SK-N-SH treated with all-trans-retinoic acid at 6 μM for 48 hours (cell line): ENCODE measurements around the gene AMPD3.

Experiments
- ATAC-seq: fragments of 200-7000 bp; cut with Tn5 transposase; 3 replicates; pipeline ENCODE4 v1.9.1; 2020; ENCODE audit warnings: mild to moderate bottlenecking, moderate library complexity
- BACH2 ChIP-seq: fragments of 250-450 bp; sonication (Bioruptor Pico); IDR thresholded peaks from 2 replicates; pipeline ENCODE4 v1.9.0; 2021; ENCODE audit warnings: mild to moderate bottlenecking, borderline replicate concordance
- CSDC2 ChIP-seq: fragments of 250-450 bp; sonication (Bioruptor Pico); IDR thresholded peaks from 2 replicates; pipeline ENCODE4 v1.5.0; 2020; ENCODE audit warnings: mild to moderate bottlenecking, moderate library complexity
- ESRRG ChIP-seq: fragments of 250-450 bp; sonication (Bioruptor Pico); IDR thresholded peaks from 2 replicates; pipeline ENCODE4 v1.6.1; 2021; ENCODE audit warnings: mild to moderate bottlenecking
- GLIS3 ChIP-seq: fragments of 250-450 bp; sonication (Bioruptor Pico); IDR thresholded peaks from 2 replicates; pipeline ENCODE4 v1.5.0; 2020; ENCODE audit warnings: mild to moderate bottlenecking, moderate library complexity
- ISL1 ChIP-seq: fragments of 250-450 bp; sonication (Bioruptor Pico); IDR thresholded peaks from 2 replicates; pipeline ENCODE4 v2.1.2; 2022; ENCODE audit warnings: mild to moderate bottlenecking, moderate library complexity
- OSR1 ChIP-seq: fragments of 250-450 bp; sonication (Bioruptor Pico); IDR thresholded peaks from 2 replicates; pipeline ENCODE4 v1.8.0; 2022; ENCODE audit warnings: moderate library complexity, mild to moderate bottlenecking, inconsistent platforms
- PPARA ChIP-seq: fragments of 250-450 bp; sonication (Bioruptor Pico); IDR thresholded peaks from 2 replicates; pipeline ENCODE4 v1.5.0; 2020; ENCODE audit warnings: mild to moderate bottlenecking, borderline replicate concordance
- RARB ChIP-seq: fragments of 250-450 bp; sonication (Bioruptor Pico); IDR thresholded peaks from 2 replicates; pipeline ENCODE4 v1.8.0; 2021; ENCODE audit warnings: mild to moderate bottlenecking, moderate library complexity
- SNAI2 ChIP-seq: fragments of 250-450 bp; sonication (Bioruptor Pico); IDR thresholded peaks from 2 replicates; pipeline ENCODE4 v1.5.0; 2020; ENCODE audit warnings: mild to moderate bottlenecking, moderate library complexity
- TCF4 ChIP-seq: fragments of 250-450 bp; sonication (Bioruptor Pico); IDR thresholded peaks from 2 replicates; pipeline ENCODE4 v1.8.0; 2021; ENCODE audit warnings: mild to moderate bottlenecking, moderate library complexity, borderline replicate concordance
- TOX ChIP-seq: fragments of 250-450 bp; sonication (Bioruptor Pico); IDR thresholded peaks from 2 replicates; pipeline ENCODE4 v1.8.0; 2021; ENCODE audit warnings: mild to moderate bottlenecking, moderate library complexity, borderline replicate concordance
- ZC3H10 ChIP-seq: fragments of 250-450 bp; sonication (Bioruptor Pico); IDR thresholded peaks from 2 replicates; pipeline ENCODE4 v1.5.1; 2021; ENCODE audit warnings: mild to moderate bottlenecking, moderate library complexity
- ZFP3 ChIP-seq: fragments of 250-450 bp; sonication (Bioruptor Pico); IDR thresholded peaks from 2 replicates; pipeline ENCODE4 v1.5.0; 2020; ENCODE audit warnings: mild to moderate bottlenecking, moderate library complexity
- ZFP30 ChIP-seq: fragments of 450-650 bp; formaldehyde crosslinking; IDR thresholded peaks from 2 replicates; pipeline ENCODE4 v1.5.0; 2022; ENCODE audit warnings: mild to moderate bottlenecking, moderate library complexity
- ZNF565 ChIP-seq: fragments of 450-650 bp; formaldehyde crosslinking; conservative IDR thresholded peaks from 2 replicates; pipeline ENCODE4 v1.5.0; 2020; ENCODE audit warnings: low read depth, mild to moderate bottlenecking, moderate library complexity
- ZNF70 ChIP-seq: fragments of 450-650 bp; formaldehyde crosslinking; IDR thresholded peaks from 2 replicates; pipeline ENCODE4 v1.5.0; 2020; ENCODE audit warnings: mild to moderate bottlenecking, moderate library complexity
- ZNF8 ChIP-seq: fragments of 450-650 bp; formaldehyde crosslinking; IDR thresholded peaks from 2 replicates; pipeline ENCODE4 v1.5.0; 2020; ENCODE audit warnings: mild to moderate bottlenecking, moderate library complexity
- TF ChIP-seq, protein P1 (sequence below): fragments of 250-450 bp; sonication (Bioruptor Pico); IDR thresholded peaks from 2 replicates; pipeline ENCODE4 v1.5.0; 2020; ENCODE audit warnings: mild to moderate bottlenecking, moderate library complexity
- TF ChIP-seq, protein P2 (sequence below): fragments of 250-450 bp; sonication (Bioruptor Pico); IDR thresholded peaks from 2 replicates; pipeline ENCODE4 v1.8.0; 2020; ENCODE audit warnings: mild to moderate bottlenecking, moderate library complexity, borderline replicate concordance
- TF ChIP-seq, protein P3 (sequence below): fragments of 250-450 bp; sonication (Bioruptor Pico); IDR thresholded peaks from 2 replicates; pipeline ENCODE4 v1.8.0; 2021; ENCODE audit warnings: low read depth, mild to moderate bottlenecking, moderate library complexity, borderline replicate concordance
- TF ChIP-seq, protein P4 (sequence below): fragments of 250-450 bp; sonication (Bioruptor Pico); IDR thresholded peaks from 2 replicates; pipeline ENCODE4 v1.5.1; 2020; ENCODE audit warnings: low read depth, mild to moderate bottlenecking, moderate library complexity
- TF ChIP-seq, protein P5 (sequence below): fragments of 250-450 bp; sonication (Bioruptor Pico); IDR thresholded peaks from 2 replicates; pipeline ENCODE4 v1.5.1; 2021; ENCODE audit warnings: mild to moderate bottlenecking, moderate library complexity

AMPD3 gene

DNA sequence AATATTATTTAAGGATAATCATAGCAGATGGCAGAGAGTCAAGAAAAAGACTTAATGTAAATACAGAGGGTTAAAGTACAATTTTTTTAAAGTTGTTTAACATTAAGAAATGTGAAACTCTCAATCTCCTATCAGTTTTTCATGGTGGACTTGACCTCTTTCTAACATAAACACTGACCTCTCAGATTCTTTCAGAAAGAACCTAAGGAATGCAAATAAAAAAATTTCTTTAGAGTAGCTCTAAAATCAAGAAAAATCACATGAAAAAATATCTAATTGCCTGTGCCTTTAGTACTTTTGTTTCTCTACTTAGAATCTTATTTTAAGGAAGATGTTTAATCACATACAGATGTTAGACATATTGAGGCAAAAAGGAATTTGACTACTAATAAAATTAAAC, 73.1 kb downstream of the AMPD3 start:
- ATAC-seq: no peak
- TF ChIP-seq OSR1 (CRISPR knock-in tag): no peak
- TF ChIP-seq, protein P1, sequence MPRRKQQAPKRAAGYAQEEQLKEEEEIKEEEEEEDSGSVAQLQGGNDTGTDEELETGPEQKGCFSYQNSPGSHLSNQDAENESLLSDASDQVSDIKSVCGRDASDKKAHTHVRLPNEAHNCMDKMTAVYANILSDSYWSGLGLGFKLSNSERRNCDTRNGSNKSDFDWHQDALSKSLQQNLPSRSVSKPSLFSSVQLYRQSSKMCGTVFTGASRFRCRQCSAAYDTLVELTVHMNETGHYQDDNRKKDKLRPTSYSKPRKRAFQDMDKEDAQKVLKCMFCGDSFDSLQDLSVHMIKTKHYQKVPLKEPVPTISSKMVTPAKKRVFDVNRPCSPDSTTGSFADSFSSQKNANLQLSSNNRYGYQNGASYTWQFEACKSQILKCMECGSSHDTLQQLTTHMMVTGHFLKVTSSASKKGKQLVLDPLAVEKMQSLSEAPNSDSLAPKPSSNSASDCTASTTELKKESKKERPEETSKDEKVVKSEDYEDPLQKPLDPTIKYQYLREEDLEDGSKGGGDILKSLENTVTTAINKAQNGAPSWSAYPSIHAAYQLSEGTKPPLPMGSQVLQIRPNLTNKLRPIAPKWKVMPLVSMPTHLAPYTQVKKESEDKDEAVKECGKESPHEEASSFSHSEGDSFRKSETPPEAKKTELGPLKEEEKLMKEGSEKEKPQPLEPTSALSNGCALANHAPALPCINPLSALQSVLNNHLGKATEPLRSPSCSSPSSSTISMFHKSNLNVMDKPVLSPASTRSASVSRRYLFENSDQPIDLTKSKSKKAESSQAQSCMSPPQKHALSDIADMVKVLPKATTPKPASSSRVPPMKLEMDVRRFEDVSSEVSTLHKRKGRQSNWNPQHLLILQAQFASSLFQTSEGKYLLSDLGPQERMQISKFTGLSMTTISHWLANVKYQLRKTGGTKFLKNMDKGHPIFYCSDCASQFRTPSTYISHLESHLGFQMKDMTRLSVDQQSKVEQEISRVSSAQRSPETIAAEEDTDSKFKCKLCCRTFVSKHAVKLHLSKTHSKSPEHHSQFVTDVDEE (CRISPR knock-in tag): no peak
- no peak for TF ChIP-seq CSDC2 (CRISPR knock-in tag)
- TF ChIP-seq, protein P2, sequence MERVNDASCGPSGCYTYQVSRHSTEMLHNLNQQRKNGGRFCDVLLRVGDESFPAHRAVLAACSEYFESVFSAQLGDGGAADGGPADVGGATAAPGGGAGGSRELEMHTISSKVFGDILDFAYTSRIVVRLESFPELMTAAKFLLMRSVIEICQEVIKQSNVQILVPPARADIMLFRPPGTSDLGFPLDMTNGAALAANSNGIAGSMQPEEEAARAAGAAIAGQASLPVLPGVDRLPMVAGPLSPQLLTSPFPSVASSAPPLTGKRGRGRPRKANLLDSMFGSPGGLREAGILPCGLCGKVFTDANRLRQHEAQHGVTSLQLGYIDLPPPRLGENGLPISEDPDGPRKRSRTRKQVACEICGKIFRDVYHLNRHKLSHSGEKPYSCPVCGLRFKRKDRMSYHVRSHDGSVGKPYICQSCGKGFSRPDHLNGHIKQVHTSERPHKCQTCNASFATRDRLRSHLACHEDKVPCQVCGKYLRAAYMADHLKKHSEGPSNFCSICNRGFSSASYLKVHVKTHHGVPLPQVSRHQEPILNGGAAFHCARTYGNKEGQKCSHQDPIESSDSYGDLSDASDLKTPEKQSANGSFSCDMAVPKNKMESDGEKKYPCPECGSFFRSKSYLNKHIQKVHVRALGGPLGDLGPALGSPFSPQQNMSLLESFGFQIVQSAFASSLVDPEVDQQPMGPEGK: no peak
- TF ChIP-seq TCF4 (CRISPR knock-in tag): no peak
- TF ChIP-seq ZNF565: no peak
- no peak for TF ChIP-seq TOX (CRISPR knock-in tag)
- TF ChIP-seq BACH2 (CRISPR knock-in tag): no peak
- no peak for TF ChIP-seq PPARA (CRISPR knock-in tag)
- TF ChIP-seq ISL1: no peak
- TF ChIP-seq, protein P3, sequence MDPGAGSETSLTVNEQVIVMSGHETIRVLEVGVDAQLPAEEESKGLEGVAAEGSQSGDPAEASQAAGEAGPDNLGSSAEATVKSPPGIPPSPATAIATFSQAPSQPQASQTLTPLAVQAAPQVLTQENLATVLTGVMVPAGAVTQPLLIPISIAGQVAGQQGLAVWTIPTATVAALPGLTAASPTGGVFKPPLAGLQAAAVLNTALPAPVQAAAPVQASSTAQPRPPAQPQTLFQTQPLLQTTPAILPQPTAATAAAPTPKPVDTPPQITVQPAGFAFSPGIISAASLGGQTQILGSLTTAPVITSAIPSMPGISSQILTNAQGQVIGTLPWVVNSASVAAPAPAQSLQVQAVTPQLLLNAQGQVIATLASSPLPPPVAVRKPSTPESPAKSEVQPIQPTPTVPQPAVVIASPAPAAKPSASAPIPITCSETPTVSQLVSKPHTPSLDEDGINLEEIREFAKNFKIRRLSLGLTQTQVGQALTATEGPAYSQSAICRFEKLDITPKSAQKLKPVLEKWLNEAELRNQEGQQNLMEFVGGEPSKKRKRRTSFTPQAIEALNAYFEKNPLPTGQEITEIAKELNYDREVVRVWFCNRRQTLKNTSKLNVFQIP (CRISPR knock-in tag): no peak
- no peak for TF ChIP-seq ZNF70
- no peak for TF ChIP-seq RARB
- TF ChIP-seq, protein P4, sequence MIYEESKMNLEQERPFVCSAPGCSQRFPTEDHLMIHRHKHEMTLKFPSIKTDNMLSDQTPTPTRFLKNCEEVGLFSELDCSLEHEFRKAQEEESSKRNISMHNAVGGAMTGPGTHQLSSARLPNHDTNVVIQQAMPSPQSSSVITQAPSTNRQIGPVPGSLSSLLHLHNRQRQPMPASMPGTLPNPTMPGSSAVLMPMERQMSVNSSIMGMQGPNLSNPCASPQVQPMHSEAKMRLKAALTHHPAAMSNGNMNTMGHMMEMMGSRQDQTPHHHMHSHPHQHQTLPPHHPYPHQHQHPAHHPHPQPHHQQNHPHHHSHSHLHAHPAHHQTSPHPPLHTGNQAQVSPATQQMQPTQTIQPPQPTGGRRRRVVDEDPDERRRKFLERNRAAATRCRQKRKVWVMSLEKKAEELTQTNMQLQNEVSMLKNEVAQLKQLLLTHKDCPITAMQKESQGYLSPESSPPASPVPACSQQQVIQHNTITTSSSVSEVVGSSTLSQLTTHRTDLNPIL (CRISPR knock-in tag): no peak
- no peak for TF ChIP-seq ZFP30
- TF ChIP-seq ZFP3 (CRISPR knock-in tag): no peak
- TF ChIP-seq GLIS3 (CRISPR knock-in tag): no peak
- no peak for TF ChIP-seq ZNF8 (CRISPR knock-in tag)
- no peak for TF ChIP-seq ESRRG (CRISPR knock-in tag)

DNA sequence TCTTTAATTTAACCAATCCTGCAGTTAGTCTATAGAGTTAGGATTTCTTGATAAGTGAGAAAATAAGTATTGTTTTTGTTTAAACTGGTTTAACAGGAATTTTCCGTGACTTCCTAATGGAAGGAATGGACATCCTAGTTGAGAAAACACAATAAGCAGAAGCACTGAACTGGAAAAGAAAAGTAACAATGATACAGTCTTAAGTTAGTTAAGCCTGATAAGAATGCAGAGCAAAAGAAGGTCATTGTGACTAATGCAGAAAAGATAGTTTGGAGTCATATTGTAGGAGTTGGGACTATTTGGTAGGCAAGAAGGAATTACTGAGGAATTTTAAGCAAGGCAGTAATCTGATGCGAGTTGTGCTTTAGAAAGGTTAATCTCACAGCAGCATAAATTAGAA, 74.2 kb downstream of the AMPD3 start:
- TF ChIP-seq SNAI2 (CRISPR knock-in tag) (no peak), PPARA (CRISPR knock-in tag) (no peak), ZC3H10 (CRISPR knock-in tag) (no peak), ZNF70 (no peak), ISL1 (no peak), ZNF565 (no peak), TOX (CRISPR knock-in tag) (no peak), RARB (no peak), GLIS3 (CRISPR knock-in tag) (no peak), OSR1 (CRISPR knock-in tag) (no peak), ZNF8 (CRISPR knock-in tag) (no peak), ZFP30 (no peak), CSDC2 (CRISPR knock-in tag) (no peak), BACH2 (CRISPR knock-in tag) (no peak)
- TF ChIP-seq, protein P1 (CRISPR knock-in tag): no peak
- TF ChIP-seq, protein P5, sequence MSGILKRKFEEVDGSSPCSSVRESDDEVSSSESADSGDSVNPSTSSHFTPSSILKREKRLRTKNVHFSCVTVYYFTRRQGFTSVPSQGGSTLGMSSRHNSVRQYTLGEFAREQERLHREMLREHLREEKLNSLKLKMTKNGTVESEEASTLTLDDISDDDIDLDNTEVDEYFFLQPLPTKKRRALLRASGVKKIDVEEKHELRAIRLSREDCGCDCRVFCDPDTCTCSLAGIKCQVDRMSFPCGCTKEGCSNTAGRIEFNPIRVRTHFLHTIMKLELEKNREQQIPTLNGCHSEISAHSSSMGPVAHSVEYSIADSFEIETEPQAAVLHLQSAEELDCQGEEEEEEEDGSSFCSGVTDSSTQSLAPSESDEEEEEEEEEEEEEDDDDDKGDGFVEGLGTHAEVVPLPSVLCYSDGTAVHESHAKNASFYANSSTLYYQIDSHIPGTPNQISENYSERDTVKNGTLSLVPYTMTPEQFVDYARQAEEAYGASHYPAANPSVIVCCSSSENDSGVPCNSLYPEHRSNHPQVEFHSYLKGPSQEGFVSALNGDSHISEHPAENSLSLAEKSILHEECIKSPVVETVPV (CRISPR knock-in tag): no peak
- TF ChIP-seq, protein P4 (CRISPR knock-in tag): no peak
- TF ChIP-seq, protein P3 (CRISPR knock-in tag): no peak
- no peak for ATAC-seq
